GM23248 (cell line): ENCODE data around the gene LOXHD1.

Source experiments
- EZH2 ChIP-seq: fragments of 200-600 bp; sonication (generic); IDR thresholded peaks from 2 replicates; pipeline ENCODE4 v1.6.1; 2018; ENCODE audit warnings: antibody characterized with exemption, mild to moderate bottlenecking; ENCODE audit not compliant: insufficient read depth, poor library complexity, severe bottlenecking
- EZH2phosphoT487 ChIP-seq: fragments of 200-600 bp; sonication (generic); IDR thresholded peaks from 2 replicates; pipeline ENCODE4 v1.6.1; 2018; ENCODE audit warnings: antibody characterized with exemption, moderate library complexity, mild to moderate bottlenecking, low read depth; ENCODE audit not compliant: insufficient read depth

DNA sequence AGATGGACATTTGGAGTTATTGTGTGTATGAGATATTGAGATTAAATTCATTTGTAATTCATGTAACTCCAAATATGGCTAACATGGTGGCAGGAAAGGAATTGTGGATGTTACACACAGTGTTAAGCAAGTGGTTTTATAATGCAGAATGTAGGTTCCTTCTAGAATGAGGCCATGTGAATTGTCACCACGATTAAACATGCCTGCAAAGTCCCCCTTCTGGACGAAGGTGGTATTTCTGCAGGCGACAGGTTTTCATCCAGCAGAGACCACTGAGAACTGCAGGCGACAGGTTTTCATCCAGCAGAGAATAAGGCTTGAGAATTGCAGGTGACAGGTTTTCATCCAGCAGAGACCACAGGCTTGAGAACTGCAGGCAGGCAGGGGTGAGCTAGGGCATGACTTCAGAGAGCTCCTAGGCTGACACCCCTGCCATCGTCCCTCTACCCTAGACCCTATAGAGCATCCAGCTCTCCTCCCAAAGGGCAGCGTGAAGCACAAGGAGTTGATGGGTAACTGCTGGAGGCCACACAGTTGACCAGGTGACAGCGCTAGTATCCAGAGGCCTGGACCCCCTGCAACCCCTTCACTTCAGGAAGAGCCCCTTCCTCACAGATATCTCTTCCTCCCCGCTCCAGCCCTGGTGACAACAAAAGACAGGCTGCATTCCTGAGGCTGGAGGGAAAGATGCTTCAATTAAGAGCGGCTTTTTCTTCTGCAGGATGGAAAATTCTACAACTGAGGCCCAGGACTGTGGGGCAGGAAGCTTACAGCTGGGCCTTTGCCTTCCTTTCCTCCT lies 175.8 kb downstream of the LOXHD1 start:
- no peak for TF ChIP-seq EZH2
- TF ChIP-seq EZH2phosphoT487 = no peak
